ENCODE measurements around the gene FAIM2. TPM values are rescaled to one million over a fixed set of nuclear protein-coding genes. Genes with fewer than 3 reads are reported as not detected.

The FAIM2 gene
- polyA plus RNA-seq, 1 donor from 2014 or later: 5.3 TPM

DNA sequence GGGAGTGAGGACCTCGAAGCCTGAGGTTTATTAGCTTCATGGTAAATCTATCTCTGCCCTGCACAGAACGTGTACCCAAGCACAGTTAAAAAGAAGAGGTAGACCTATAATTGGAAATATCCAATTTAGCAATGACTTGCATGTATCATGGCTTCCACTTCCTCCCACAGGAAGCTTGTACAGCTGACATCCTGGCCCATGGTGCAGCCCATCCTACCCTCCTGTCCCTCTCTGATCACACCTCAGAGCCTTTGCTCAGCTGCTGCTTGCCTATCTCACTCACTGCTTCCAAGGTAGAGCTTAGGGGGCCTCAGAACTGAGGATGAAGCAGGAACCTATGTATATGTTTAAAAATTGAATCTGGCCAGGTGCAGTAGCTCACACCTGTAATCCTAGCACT lies 56.5 kb downstream of the FAIM2 start:
- no peaks in the 10 kb centered on the region for H3K79me2 ChIP-seq (replicated peaks; ENCODE audit: insufficient read depth, low read length)

DNA sequence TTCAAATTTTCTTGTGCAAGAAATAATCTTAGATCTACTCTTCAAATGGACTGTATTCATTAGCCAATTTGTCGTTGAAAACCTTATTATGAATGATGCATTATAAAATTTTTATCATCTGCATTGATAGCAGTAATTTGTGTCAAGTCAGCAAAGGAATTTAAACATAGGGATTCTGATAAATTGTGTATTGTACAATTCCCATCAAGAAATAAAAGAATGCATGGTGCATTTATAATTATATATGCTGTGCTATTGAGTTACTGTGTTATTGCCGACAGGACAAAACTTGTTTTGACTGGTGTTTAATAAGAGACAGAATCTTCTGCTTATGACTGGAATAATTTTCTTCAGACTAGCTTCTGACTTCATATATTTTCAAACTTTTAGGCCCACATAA lies 57.7 kb downstream of the FAIM2 start:
- Histone ChIP-seq H2AFZ (ENCODE audit: low read depth, low read length) (no peak overlapping the region), H3K4me3 (ENCODE audit: low read length) (no peak overlapping the region), H3F3A (ENCODE audit: insufficient read depth, low read length, poor library complexity, severe bottlenecking) (no peaks in the 10 kb centered on the region), H3K79me2 (replicated peaks; ENCODE audit: insufficient read depth, low read length) (peaks cover 4% of the 10 kb centered on the region), H3K9me3 (ENCODE audit: low read length) (no peaks in the 10 kb centered on the region), H3K27ac (ENCODE audit: low read length) (no peak overlapping the region), H3K36me3 (ENCODE audit: insufficient read depth, low read length) (no peaks in the 10 kb centered on the region), H3K4me2 (ENCODE audit: low read length) (no peak overlapping the region), H3K27me3 (ENCODE audit: insufficient read depth, low read depth, low read length) (no peaks in the 10 kb centered on the region), H4K20me1 (ENCODE audit: insufficient read depth) (no peaks in the 10 kb centered on the region), H3K9ac (ENCODE audit: low read length) (no peak overlapping the region), H3K9me2 (ENCODE audit: insufficient read depth, low read length) (no peaks in the 10 kb centered on the region)
- TF ChIP-seq RAD21 (conservative IDR thresholded peaks at IDR 0.05) (no peak), MXI1 (conservative IDR thresholded peaks at IDR 0.05; ENCODE audit: poor library complexity, severe bottlenecking) (no peak), EP300 (conservative IDR thresholded peaks at IDR 0.05; ENCODE audit: poor library complexity, severe bottlenecking) (no peak), EZH2 (IDR thresholded peaks at IDR 0.05; ENCODE audit: borderline replicate concordance, insufficient read depth, low read length, poor library complexity, severe bottlenecking) (no peak), TAF1 (IDR thresholded peaks at IDR 0.05; ENCODE audit: low read depth) (no peak), POLR2AphosphoS5 (IDR thresholded peaks at IDR 0.05) (no peak), SMC3 (conservative IDR thresholded peaks at IDR 0.05; ENCODE audit: poor library complexity) (no peak)
- TF ChIP-seq, protein P1, sequence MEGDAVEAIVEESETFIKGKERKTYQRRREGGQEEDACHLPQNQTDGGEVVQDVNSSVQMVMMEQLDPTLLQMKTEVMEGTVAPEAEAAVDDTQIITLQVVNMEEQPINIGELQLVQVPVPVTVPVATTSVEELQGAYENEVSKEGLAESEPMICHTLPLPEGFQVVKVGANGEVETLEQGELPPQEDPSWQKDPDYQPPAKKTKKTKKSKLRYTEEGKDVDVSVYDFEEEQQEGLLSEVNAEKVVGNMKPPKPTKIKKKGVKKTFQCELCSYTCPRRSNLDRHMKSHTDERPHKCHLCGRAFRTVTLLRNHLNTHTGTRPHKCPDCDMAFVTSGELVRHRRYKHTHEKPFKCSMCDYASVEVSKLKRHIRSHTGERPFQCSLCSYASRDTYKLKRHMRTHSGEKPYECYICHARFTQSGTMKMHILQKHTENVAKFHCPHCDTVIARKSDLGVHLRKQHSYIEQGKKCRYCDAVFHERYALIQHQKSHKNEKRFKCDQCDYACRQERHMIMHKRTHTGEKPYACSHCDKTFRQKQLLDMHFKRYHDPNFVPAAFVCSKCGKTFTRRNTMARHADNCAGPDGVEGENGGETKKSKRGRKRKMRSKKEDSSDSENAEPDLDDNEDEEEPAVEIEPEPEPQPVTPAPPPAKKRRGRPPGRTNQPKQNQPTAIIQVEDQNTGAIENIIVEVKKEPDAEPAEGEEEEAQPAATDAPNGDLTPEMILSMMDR (IDR thresholded peaks at IDR 0.05; ENCODE audit: poor library complexity, severe bottlenecking): no peak
- TF ChIP-seq, protein P2, sequence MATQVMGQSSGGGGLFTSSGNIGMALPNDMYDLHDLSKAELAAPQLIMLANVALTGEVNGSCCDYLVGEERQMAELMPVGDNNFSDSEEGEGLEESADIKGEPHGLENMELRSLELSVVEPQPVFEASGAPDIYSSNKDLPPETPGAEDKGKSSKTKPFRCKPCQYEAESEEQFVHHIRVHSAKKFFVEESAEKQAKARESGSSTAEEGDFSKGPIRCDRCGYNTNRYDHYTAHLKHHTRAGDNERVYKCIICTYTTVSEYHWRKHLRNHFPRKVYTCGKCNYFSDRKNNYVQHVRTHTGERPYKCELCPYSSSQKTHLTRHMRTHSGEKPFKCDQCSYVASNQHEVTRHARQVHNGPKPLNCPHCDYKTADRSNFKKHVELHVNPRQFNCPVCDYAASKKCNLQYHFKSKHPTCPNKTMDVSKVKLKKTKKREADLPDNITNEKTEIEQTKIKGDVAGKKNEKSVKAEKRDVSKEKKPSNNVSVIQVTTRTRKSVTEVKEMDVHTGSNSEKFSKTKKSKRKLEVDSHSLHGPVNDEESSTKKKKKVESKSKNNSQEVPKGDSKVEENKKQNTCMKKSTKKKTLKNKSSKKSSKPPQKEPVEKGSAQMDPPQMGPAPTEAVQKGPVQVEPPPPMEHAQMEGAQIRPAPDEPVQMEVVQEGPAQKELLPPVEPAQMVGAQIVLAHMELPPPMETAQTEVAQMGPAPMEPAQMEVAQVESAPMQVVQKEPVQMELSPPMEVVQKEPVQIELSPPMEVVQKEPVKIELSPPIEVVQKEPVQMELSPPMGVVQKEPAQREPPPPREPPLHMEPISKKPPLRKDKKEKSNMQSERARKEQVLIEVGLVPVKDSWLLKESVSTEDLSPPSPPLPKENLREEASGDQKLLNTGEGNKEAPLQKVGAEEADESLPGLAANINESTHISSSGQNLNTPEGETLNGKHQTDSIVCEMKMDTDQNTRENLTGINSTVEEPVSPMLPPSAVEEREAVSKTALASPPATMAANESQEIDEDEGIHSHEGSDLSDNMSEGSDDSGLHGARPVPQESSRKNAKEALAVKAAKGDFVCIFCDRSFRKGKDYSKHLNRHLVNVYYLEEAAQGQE (IDR thresholded peaks at IDR 0.05; ENCODE audit: borderline replicate concordance): no peak

More for the DNA sequence above, 56.5 kb downstream of the FAIM2 start:
- Histone ChIP-seq H3K9me2 (ENCODE audit: insufficient read depth, low read length) (no peaks in the 10 kb centered on the region), H3K27me3 (ENCODE audit: insufficient read depth, low read depth, low read length) (no peaks in the 10 kb centered on the region), H3K9ac (ENCODE audit: low read length) (no peak overlapping the region), H2AFZ (ENCODE audit: low read depth, low read length) (no peak overlapping the region), H3K27ac (ENCODE audit: low read length) (no peak overlapping the region), H3K4me2 (ENCODE audit: low read length) (no peak overlapping the region), H3K36me3 (ENCODE audit: insufficient read depth, low read length) (no peaks in the 10 kb centered on the region), H3K4me3 (ENCODE audit: low read length) (no peak overlapping the region), H3K9me3 (ENCODE audit: low read length) (no peaks in the 10 kb centered on the region), H3F3A (ENCODE audit: insufficient read depth, low read length, poor library complexity, severe bottlenecking) (no peaks in the 10 kb centered on the region), H4K20me1 (ENCODE audit: insufficient read depth) (no peaks in the 10 kb centered on the region)
- no peak for TF ChIP-seq RAD21 (conservative IDR thresholded peaks at IDR 0.05)

Data from neural cell (in vitro differentiated cells).